HepG2 (cell line): ENCODE data around the gene MAP9. TPM values are rescaled to one million over a fixed set of nuclear protein-coding genes. Genes with fewer than 3 reads are reported as not detected.

Experiments used
- ATAC-seq: fragments of 200-7000 bp; cut with Tn5 transposase; 3 replicates; pipeline ENCODE4 v1.9.1; 2020; ENCODE audit warnings: mild to moderate bottlenecking, moderate library complexity
- BruUV-seq: library from RNA; stranded (reverse); fragments of 400-500 nt; replicated peaks from 2 replicates; lab custom pipeline; 2021; lab: Mats Ljungman, UMichigan
- CTCF ChIA-PET: fragments of 300-600 bp; formaldehyde crosslinking; extraction: SDS; loops from one replicate; lab custom pipeline; 2021; ENCODE audit warnings: low total read pairs, inconsistent platforms, low intra/inter-chr PET ratio; lab: Yijun Ruan, JAX
- POLR2A ChIA-PET: fragments of 350-600 bp; sonication (Branson Sonifier 250); formaldehyde crosslinking; loops from one replicate; lab custom pipeline; 2020; ENCODE audit warnings: antibody characterized with exemption, inconsistent platforms; lab: Yijun Ruan, JAX
- DNase-seq: peaks from one replicate; pipeline ENCODE4 v3.0.0-alpha.2; 2015; ENCODE audit warnings: low spot score
- FAIRE-seq: peaks from 3 replicates; lab custom pipeline; 2011; peaks lifted over from hg19 to GRCh38; lab: Jason Lieb, UNC
- H2AFZ ChIP-seq: one replicate; pipeline ENCODE4 v1.6.1; 2011; ENCODE audit warnings: low read length, inconsistent platforms
- H3K27ac ChIP-seq: fragments of 300-600 bp; 3 replicates; pipeline ENCODE4 v1.8.0; 2011; ENCODE audit warnings: mixed run types, mild to moderate bottlenecking, mixed read lengths, low read length, inconsistent platforms; ENCODE audit not compliant: insufficient read depth; ENCODE audit errors: extremely low read length
- H3K27me3 ChIP-seq, 2 experiments: fragments of 200-600 bp in 1 of 2; 2 replicates in 1 of 2; 3 replicates in 1 of 2; pipeline versions ENCODE4 v1.6.0 to v1.8.0; 2011; ENCODE audit warnings: low read length in 2 of 2, mild to moderate bottlenecking in 2 of 2, moderate library complexity in 2 of 2, inconsistent platforms in 1 of 2; ENCODE audit not compliant: insufficient read depth in 2 of 2, control insufficient read depth in 1 of 2
- H3K36me3 ChIP-seq, 2 experiments: fragments of 200-600 bp in 1 of 2; replicated peaks in 1 of 2; 2 replicates in 1 of 2; 3 replicates in 1 of 2; pipeline versions ENCODE4 v1.5.1 to v1.8.0; 2011; ENCODE audit warnings: low read length in 2 of 2, inconsistent platforms in 1 of 2; ENCODE audit not compliant: insufficient read depth in 2 of 2, control insufficient read depth in 1 of 2
- H3K4me1 ChIP-seq: 2 replicates; pipeline ENCODE4 v1.5.1; 2012; ENCODE audit warnings: low read length, inconsistent platforms; ENCODE audit not compliant: insufficient read depth
- H3K4me2 ChIP-seq: 2 replicates; pipeline ENCODE4 v1.6.0; 2011; ENCODE audit warnings: low read depth, low read length, inconsistent platforms
- H3K4me3 ChIP-seq, 3 experiments: fragments of 200-600 bp in 1 of 3; sonication (generic), shearing (Covaris generic) in 1 of 3; replicated peaks in 1 of 3; 2 replicates each; pipeline ENCODE4 v1.5.1; 2011 to 2016; ENCODE audit warnings: low read length in 3 of 3, inconsistent platforms in 2 of 3, low read depth in 2 of 3, mild to moderate bottlenecking in 2 of 3, control low read depth in 1 of 3, mixed read lengths in 1 of 3; ENCODE audit not compliant: insufficient read depth in 1 of 3
- H3K79me2 ChIP-seq: one replicate; pipeline ENCODE4 v1.6.1; 2011; ENCODE audit warnings: low read length, inconsistent platforms; ENCODE audit not compliant: insufficient read depth
- H3K9ac ChIP-seq: 2 replicates; pipeline ENCODE4 v1.6.0; 2011; ENCODE audit warnings: mild to moderate bottlenecking, low read depth, low read length, inconsistent platforms; ENCODE audit not compliant: insufficient read depth
- H3K9me3 ChIP-seq: 2 replicates; pipeline ENCODE4 v1.5.1; 2012; ENCODE audit warnings: mild to moderate bottlenecking, low read length
- H4K20me1 ChIP-seq: 2 replicates; pipeline ENCODE4 v1.6.0; 2011; ENCODE audit warnings: inconsistent platforms, mild to moderate bottlenecking, low read length, moderate library complexity; ENCODE audit not compliant: insufficient read depth
- MAFF ChIP-seq: IDR thresholded peaks from 2 replicates; pipeline ENCODE4 v1.6.1; 2011; ENCODE audit warnings: low read depth, low read length, improper control_type of control experiment
- MAFK ChIP-seq, 2 experiments: IDR thresholded peaks in 1 of 2; conservative IDR thresholded peaks in 1 of 2; 2 replicates each; pipeline ENCODE4 v1.6.1; 2011; ENCODE audit warnings: improper control_type of control experiment in 2 of 2, low read length in 2 of 2
- ZNF468 ChIP-seq: sonication (generic); formaldehyde crosslinking; IDR thresholded peaks from 2 replicates; pipeline ENCODE4 v1.8.0; 2022; ENCODE audit warnings: mild to moderate bottlenecking, moderate library complexity, missing genetic modification reagents
- WGBS: methylation state at CpG from one replicate; pipeline ENCODE4 v1.1.6; 2017; ENCODE audit warnings: low lambda C conversion rate; 5-methylcytosine and 5-hydroxymethylcytosine counted together
- in situ Hi-C: cut with HindIII; loops from 2 replicates; pipeline ENCODE4 v1.10.0; 2017; ENCODE audit warnings: low pct_unique_long_range_greater_than_20kb; ENCODE audit not compliant: extremely low pct_ligation_motif_present
- intact Hi-C: fragments of 100-400 bp; cut with micrococcal nuclease; formaldehyde crosslinking; loops from one replicate; pipeline ENCODE4 v1.10.0; 2022; ENCODE audit not compliant: unreplicated experiment
- polyA plus RNA-seq, 8 experiments: library from polyadenylated mRNA; depleted of rRNA in 3 of 8; stranded (reverse) in 7 of 8; unstranded in 1 of 8; fragments of >200 nt; fragmentation: Illumina TruSeq in 4 of 8; extraction: Trizol in 4 of 8; gene quantifications; 2 replicates each; pipeline versions ENCODE4 v1.2.1 to v1.2.3, GENCODE V29; 2011 to 2016; ENCODE audit warnings: low read depth in 4 of 8, missing spikeins in 1 of 8, mixed read lengths in 1 of 8; ENCODE audit not compliant: insufficient read depth in 1 of 8
- total RNA-seq, 5 experiments: library from RNA; depleted of rRNA; stranded (reverse); fragments of >200 nt; fragmentation: Illumina TruSeq; extraction: Trizol; gene quantifications; 2 replicates each; pipeline ENCODE4 v1.2.3, GENCODE V29; 2016; ENCODE audit warnings: low read depth in 1 of 5
- TF ChIP-seq, protein P1 (sequence below): sonication (generic); formaldehyde crosslinking; IDR thresholded peaks from 2 replicates; pipeline ENCODE4 v1.4.0; 2020; ENCODE audit warnings: missing genetic modification reagents, borderline replicate concordance

Gene MAP9
- total and polyA plus RNA-seq, 2 of the 13 experiments (the other 11 are each of a cell fraction or from before 2014, with no cell fraction given), result not detected

DNA sequence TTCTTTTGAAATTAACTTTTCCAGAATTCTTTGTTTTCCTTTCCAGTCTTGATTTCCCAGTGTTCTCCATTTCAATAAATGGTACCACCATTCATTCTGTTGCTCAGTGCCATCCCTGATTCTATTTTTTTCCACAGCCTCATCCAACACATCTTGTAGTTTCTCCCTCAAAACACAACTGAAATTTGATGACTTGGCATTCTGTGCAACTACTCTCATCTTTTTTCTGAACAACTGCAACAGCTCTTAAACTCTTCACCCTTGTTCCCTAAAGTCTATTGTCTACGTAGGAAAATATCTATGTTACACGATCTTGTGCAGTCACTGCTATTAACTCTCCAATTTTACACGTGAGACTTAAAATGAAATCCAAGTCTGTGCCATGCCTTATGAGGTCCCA lies 40.5 kb downstream of the MAP9 start:
- no peak for ATAC-seq
- Histone ChIP-seq H3K4me3 (no peak overlapping the region), H3K9ac (no peak overlapping the region), H2AFZ (no peak overlapping the region), H3K27me3 (no peaks in the 10 kb centered on the region), H3K9me3 (peaks cover 50% of the 10 kb centered on the region), H4K20me1 (no peaks in the 10 kb centered on the region), H3K4me2 (no peak overlapping the region), H3K79me2 (no peaks in the 10 kb centered on the region), H3K4me1 (no peaks in the 10 kb centered on the region), H3K27ac (no peak overlapping the region), H3K36me3 (no peaks in the 10 kb centered on the region)
- TF ChIP-seq MAFK (conservative IDR thresholded peaks at IDR 0.05 in 1 of 2, IDR thresholded peaks at IDR 0.05 in 1 of 2; ENCODE audit: low read length in 2 of 2), result peak; percentile 92 to 97
- peak; percentile 95 for TF ChIP-seq MAFF
- no peak for TF ChIP-seq ZNF468 (CRISPR knock-in tag)
- ChIA-PET POLR2A (no interaction called here), CTCF (no interaction called here)
- 4% methylated on average over 3 of the region's 3 CpGs for WGBS
- in situ Hi-C loops, result no loop called here
- intact Hi-C loops, result no loop called here
- FAIRE-seq, result no peak
- no peak for DNase-seq
- BruUV-seq, result no TSS peak

DNA sequence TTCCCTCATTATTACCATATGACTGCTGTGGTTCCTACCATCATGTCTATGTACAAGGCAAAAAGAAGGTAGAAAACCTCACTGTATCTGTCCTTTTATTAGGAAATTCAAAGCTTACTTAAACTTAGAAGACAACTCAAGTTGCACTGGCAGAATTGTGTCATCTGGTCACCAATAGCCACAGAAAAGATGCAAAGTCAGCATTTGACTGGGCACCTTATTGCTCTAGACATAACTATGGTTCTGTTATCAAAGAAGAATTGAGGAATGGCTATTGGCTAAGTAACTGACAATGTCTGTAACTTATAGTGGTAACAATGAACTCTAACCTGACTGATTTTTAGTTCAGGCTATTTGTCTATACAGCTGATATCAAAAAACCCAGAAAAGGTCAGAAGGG lies 45.3 kb downstream of the MAP9 start:
- ATAC-seq (no peak), FAIRE-seq (no peak), DNase-seq (no peak)
- H3K9ac ChIP-seq, result no peak overlapping the region
- no peaks in the 10 kb centered on the region for H3K27me3 ChIP-seq
- no peak overlapping the region for H2AFZ ChIP-seq
- H3K27ac ChIP-seq, result no peak overlapping the region
- CTCF ChIA-PET, result no interaction called here
- no peak overlapping the region for H3K4me2 ChIP-seq
- TF ChIP-seq, protein P1, sequence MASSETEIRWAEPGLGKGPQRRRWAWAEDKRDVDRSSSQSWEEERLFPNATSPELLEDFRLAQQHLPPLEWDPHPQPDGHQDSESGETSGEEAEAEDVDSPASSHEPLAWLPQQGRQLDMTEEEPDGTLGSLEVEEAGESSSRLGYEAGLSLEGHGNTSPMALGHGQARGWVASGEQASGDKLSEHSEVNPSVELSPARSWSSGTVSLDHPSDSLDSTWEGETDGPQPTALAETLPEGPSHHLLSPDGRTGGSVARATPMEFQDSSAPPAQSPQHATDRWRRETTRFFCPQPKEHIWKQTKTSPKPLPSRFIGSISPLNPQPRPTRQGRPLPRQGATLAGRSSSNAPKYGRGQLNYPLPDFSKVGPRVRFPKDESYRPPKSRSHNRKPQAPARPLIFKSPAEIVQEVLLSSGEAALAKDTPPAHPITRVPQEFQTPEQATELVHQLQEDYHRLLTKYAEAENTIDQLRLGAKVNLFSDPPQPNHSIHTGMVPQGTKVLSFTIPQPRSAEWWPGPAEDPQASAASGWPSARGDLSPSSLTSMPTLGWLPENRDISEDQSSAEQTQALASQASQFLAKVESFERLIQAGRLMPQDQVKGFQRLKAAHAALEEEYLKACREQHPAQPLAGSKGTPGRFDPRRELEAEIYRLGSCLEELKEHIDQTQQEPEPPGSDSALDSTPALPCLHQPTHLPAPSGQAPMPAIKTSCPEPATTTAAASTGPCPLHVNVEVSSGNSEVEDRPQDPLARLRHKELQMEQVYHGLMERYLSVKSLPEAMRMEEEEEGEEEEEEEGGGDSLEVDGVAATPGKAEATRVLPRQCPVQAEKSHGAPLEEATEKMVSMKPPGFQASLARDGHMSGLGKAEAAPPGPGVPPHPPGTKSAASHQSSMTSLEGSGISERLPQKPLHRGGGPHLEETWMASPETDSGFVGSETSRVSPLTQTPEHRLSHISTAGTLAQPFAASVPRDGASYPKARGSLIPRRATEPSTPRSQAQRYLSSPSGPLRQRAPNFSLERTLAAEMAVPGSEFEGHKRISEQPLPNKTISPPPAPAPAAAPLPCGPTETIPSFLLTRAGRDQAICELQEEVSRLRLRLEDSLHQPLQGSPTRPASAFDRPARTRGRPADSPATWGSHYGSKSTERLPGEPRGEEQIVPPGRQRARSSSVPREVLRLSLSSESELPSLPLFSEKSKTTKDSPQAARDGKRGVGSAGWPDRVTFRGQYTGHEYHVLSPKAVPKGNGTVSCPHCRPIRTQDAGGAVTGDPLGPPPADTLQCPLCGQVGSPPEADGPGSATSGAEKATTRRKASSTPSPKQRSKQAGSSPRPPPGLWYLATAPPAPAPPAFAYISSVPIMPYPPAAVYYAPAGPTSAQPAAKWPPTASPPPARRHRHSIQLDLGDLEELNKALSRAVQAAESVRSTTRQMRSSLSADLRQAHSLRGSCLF (CRISPR knock-in tag), result no peak
- TF ChIP-seq MAFK (conservative IDR thresholded peaks at IDR 0.05 in 1 of 2, IDR thresholded peaks at IDR 0.05 in 1 of 2; ENCODE audit: low read length in 2 of 2), result peak; percentile 79 to 90
- peak; percentile 86 for TF ChIP-seq MAFF
- intact Hi-C loops (no loop called here), in situ Hi-C loops (no loop called here)
- BruUV-seq, result no TSS peak
- POLR2A ChIA-PET, result no interaction called here
- peaks cover 7% of the 10 kb centered on the region for H3K9me3 ChIP-seq
- no peak overlapping the region for H3K4me3 ChIP-seq
- H3K79me2 ChIP-seq, result no peaks in the 10 kb centered on the region
- no peaks in the 10 kb centered on the region for H3K4me1 ChIP-seq
- no peaks in the 10 kb centered on the region for H3K36me3 ChIP-seq
- no peaks in the 10 kb centered on the region for H4K20me1 ChIP-seq
